WTC11 (cell line): ENCODE data around the gene DMD. TPM values are rescaled to one million over a fixed set of nuclear protein-coding genes. Genes with fewer than 3 reads are reported as not detected.

Source experiments
- ATAC-seq: fragments of 200-7000 bp; cut with Tn5 transposase; 2 replicates; pipeline ENCODE4 v1.10.0; 2021; ENCODE audit warnings: mild to moderate bottlenecking, moderate library complexity
- CTCF ChIA-PET: fragments of 300-600 bp; sonication (Branson Sonifier 250); formaldehyde crosslinking; loops from one replicate; lab custom pipeline; 2021; ENCODE audit warnings: antibody characterized with exemption; lab: Charles Lee
- POLR2A ChIA-PET: fragments of 350-600 bp; sonication (Branson Sonifier 250); formaldehyde crosslinking; loops from one replicate; lab custom pipeline; 2021; ENCODE audit warnings: antibody characterized with exemption; lab: Charles Lee
- DNase-seq: peaks from one replicate; pipeline ENCODE4 v3.0.0; 2021; ENCODE audit warnings: low spot score
- H3K27ac Mint-ChIP-seq: 2 replicates; pipeline ENCODE4 v1.8.0; 2021; ENCODE audit warnings: mixed read lengths
- H3K27me3 Mint-ChIP-seq: 2 replicates; pipeline ENCODE4 v1.8.0; 2021; ENCODE audit warnings: low read depth, mild to moderate bottlenecking, moderate library complexity, mixed read lengths
- H3K36me3 Mint-ChIP-seq: 2 replicates; pipeline ENCODE4 v1.8.0; 2021; ENCODE audit warnings: mixed read lengths
- H3K4me1 Mint-ChIP-seq: 2 replicates; pipeline ENCODE4 v1.8.0; 2022; ENCODE audit warnings: mixed read lengths
- H3K4me3 Mint-ChIP-seq: 2 replicates; pipeline ENCODE4 v1.8.0; 2021; ENCODE audit warnings: mild to moderate bottlenecking, moderate library complexity, mixed read lengths
- H3K9me3 Mint-ChIP-seq: 2 replicates; pipeline ENCODE4 v1.8.0; 2021; ENCODE audit warnings: mixed read lengths
- ATF1 ChIP-seq: sonication (generic); formaldehyde crosslinking; IDR thresholded peaks from 2 replicates; pipeline ENCODE4 v1.8.1; 2023; ENCODE audit warnings: mild to moderate bottlenecking, moderate library complexity, missing genetic modification reagents
- GRHL2 ChIP-seq: fragments of 250-450 bp; sonication (Bioruptor Pico); IDR thresholded peaks from 2 replicates; pipeline ENCODE4 v1.8.0; 2022; ENCODE audit warnings: mild to moderate bottlenecking, moderate library complexity; ENCODE audit not compliant: insufficient replicate concordance, severe bottlenecking
- NFE2L1 ChIP-seq: sonication (generic); formaldehyde crosslinking; IDR thresholded peaks from 2 replicates; pipeline ENCODE4 v1.8.1; 2023; ENCODE audit warnings: missing genetic modification reagents
- NR2C2 ChIP-seq: sonication (generic); formaldehyde crosslinking; IDR thresholded peaks from 2 replicates; pipeline ENCODE4 v1.8.0; 2022; ENCODE audit warnings: mild to moderate bottlenecking, missing genetic modification reagents
- RORB ChIP-seq: fragments of 250-450 bp; sonication (Bioruptor Pico); IDR thresholded peaks from 2 replicates; pipeline ENCODE4 v1.9.0; 2021; ENCODE audit warnings: mild to moderate bottlenecking
- SMAD3 ChIP-seq: sonication (generic); formaldehyde crosslinking; IDR thresholded peaks from 2 replicates; pipeline ENCODE4 v1.8.0; 2022; ENCODE audit warnings: missing genetic modification reagents, mild to moderate bottlenecking, borderline replicate concordance
- TEAD1 ChIP-seq: sonication (generic); formaldehyde crosslinking; IDR thresholded peaks from 2 replicates; pipeline ENCODE4 v1.8.0; 2022; ENCODE audit warnings: mild to moderate bottlenecking, missing genetic modification reagents
- USF1 ChIP-seq: sonication (generic); formaldehyde crosslinking; IDR thresholded peaks from 2 replicates; pipeline ENCODE4 v1.8.0; 2022; ENCODE audit warnings: mild to moderate bottlenecking, missing genetic modification reagents
- USF2 ChIP-seq: sonication (generic); formaldehyde crosslinking; IDR thresholded peaks from 2 replicates; pipeline ENCODE4 v1.8.1; 2023; ENCODE audit warnings: mild to moderate bottlenecking, missing genetic modification reagents, moderate library complexity
- ZBTB21 ChIP-seq: sonication (generic); formaldehyde crosslinking; IDR thresholded peaks from 2 replicates; pipeline ENCODE4 v1.8.1; 2023; ENCODE audit warnings: mild to moderate bottlenecking, missing genetic modification reagents, borderline replicate concordance
- ZNF232 ChIP-seq: sonication (generic); formaldehyde crosslinking; IDR thresholded peaks from 2 replicates; pipeline ENCODE4 v1.8.0; 2022; ENCODE audit warnings: mild to moderate bottlenecking, missing genetic modification reagents
- ZNF263 ChIP-seq: sonication (generic); formaldehyde crosslinking; IDR thresholded peaks from 2 replicates; pipeline ENCODE4 v1.8.1; 2022; ENCODE audit warnings: low read depth, mild to moderate bottlenecking, moderate library complexity, missing genetic modification reagents
- ZNF416 ChIP-seq: fragments of 250-450 bp; sonication (Bioruptor Pico); IDR thresholded peaks from 2 replicates; pipeline ENCODE4 v1.9.0; 2021; ENCODE audit warnings: mild to moderate bottlenecking, inconsistent platforms
- ZNF512 ChIP-seq: sonication (generic); formaldehyde crosslinking; IDR thresholded peaks from 2 replicates; pipeline ENCODE4 v1.8.1; 2022; ENCODE audit warnings: missing genetic modification reagents, borderline replicate concordance
- total RNA-seq: library from RNA; stranded (reverse); gene quantifications from 3 replicates; pipeline ENCODE4 v1.2.3, GENCODE V29; 2021
- TF ChIP-seq, protein P1 (sequence below): sonication (generic); formaldehyde crosslinking; IDR thresholded peaks from 2 replicates; pipeline ENCODE4 v1.8.0; 2023; ENCODE audit warnings: mild to moderate bottlenecking, missing genetic modification reagents
- TF ChIP-seq, protein P2 (sequence below): sonication (generic); formaldehyde crosslinking; IDR thresholded peaks from 2 replicates; pipeline ENCODE4 v1.8.1; 2022; ENCODE audit warnings: low read depth, mild to moderate bottlenecking, moderate library complexity, missing genetic modification reagents, borderline replicate concordance
- TF ChIP-seq, protein P3 (sequence below): sonication (generic); formaldehyde crosslinking; IDR thresholded peaks from 2 replicates; pipeline ENCODE4 v1.8.1; 2022; ENCODE audit warnings: mild to moderate bottlenecking, missing genetic modification reagents, moderate library complexity, borderline replicate concordance
- TF ChIP-seq, protein P4 (sequence below): sonication (generic); formaldehyde crosslinking; IDR thresholded peaks from 2 replicates; pipeline ENCODE4 v1.8.0; 2023; ENCODE audit warnings: missing genetic modification reagents

The DMD gene
- total RNA-seq, 1 experiment from 2014 or later = 9.1 TPM

GRCh38 chrX:31837445-31838049 lies 1373.8 kb downstream of the DMD start (continued):
- TF ChIP-seq, protein P1, sequence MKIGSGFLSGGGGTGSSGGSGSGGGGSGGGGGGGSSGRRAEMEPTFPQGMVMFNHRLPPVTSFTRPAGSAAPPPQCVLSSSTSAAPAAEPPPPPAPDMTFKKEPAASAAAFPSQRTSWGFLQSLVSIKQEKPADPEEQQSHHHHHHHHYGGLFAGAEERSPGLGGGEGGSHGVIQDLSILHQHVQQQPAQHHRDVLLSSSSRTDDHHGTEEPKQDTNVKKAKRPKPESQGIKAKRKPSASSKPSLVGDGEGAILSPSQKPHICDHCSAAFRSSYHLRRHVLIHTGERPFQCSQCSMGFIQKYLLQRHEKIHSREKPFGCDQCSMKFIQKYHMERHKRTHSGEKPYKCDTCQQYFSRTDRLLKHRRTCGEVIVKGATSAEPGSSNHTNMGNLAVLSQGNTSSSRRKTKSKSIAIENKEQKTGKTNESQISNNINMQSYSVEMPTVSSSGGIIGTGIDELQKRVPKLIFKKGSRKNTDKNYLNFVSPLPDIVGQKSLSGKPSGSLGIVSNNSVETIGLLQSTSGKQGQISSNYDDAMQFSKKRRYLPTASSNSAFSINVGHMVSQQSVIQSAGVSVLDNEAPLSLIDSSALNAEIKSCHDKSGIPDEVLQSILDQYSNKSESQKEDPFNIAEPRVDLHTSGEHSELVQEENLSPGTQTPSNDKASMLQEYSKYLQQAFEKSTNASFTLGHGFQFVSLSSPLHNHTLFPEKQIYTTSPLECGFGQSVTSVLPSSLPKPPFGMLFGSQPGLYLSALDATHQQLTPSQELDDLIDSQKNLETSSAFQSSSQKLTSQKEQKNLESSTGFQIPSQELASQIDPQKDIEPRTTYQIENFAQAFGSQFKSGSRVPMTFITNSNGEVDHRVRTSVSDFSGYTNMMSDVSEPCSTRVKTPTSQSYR (CRISPR knock-in tag) = no peak
- TF ChIP-seq ZNF512 = no peak
- TF ChIP-seq ZNF416 (CRISPR knock-in tag) = no peak
- no peak for TF ChIP-seq ZBTB21 (CRISPR knock-in tag)

DNA sequence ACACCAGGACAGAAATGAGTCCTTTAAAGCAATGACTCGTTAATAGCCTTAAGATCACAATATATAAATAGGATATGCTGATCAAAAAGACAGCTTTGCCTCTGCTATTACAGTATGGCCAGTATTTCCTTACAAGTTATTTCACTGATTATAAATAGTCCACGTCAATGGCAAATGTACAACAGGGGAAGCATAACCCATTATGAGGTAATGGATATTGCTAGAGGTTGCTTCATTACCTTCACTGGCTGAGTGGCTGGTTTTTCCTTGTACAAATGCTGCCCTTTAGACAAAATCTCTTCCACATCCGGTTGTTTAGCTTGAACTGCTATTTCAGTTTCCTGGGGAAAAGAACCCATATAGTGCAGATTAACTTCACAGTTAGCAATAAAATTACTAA lies 1374.9 kb downstream of the DMD start:
- no peaks in the 10 kb centered on the region for H3K27me3 Mint-ChIP-seq
- no peaks in the 10 kb centered on the region for H3K4me1 Mint-ChIP-seq
- DNase-seq = no peak
- no peak overlapping the region for H3K27ac Mint-ChIP-seq
- no peak for ATAC-seq
- no peaks in the 10 kb centered on the region for H3K9me3 Mint-ChIP-seq
- no peaks in the 10 kb centered on the region for H3K36me3 Mint-ChIP-seq
- TF ChIP-seq USF1 (CRISPR knock-in tag) = no peak
- no peak for TF ChIP-seq ZNF232 (CRISPR knock-in tag)
- no peak for TF ChIP-seq RORB
- TF ChIP-seq NR2C2 (CRISPR knock-in tag) = no peak
- no peak for TF ChIP-seq ZBTB21 (CRISPR knock-in tag)
- TF ChIP-seq USF2 (CRISPR knock-in tag) = no peak
- no peak for TF ChIP-seq TEAD1
- TF ChIP-seq, protein P2, sequence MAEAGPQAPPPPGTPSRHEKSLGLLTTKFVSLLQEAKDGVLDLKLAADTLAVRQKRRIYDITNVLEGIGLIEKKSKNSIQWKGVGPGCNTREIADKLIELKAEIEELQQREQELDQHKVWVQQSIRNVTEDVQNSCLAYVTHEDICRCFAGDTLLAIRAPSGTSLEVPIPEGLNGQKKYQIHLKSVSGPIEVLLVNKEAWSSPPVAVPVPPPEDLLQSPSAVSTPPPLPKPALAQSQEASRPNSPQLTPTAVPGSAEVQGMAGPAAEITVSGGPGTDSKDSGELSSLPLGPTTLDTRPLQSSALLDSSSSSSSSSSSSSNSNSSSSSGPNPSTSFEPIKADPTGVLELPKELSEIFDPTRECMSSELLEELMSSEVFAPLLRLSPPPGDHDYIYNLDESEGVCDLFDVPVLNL (CRISPR knock-in tag) = no peak
- TF ChIP-seq SMAD3 (CRISPR knock-in tag) = no peak
- TF ChIP-seq, protein P3, sequence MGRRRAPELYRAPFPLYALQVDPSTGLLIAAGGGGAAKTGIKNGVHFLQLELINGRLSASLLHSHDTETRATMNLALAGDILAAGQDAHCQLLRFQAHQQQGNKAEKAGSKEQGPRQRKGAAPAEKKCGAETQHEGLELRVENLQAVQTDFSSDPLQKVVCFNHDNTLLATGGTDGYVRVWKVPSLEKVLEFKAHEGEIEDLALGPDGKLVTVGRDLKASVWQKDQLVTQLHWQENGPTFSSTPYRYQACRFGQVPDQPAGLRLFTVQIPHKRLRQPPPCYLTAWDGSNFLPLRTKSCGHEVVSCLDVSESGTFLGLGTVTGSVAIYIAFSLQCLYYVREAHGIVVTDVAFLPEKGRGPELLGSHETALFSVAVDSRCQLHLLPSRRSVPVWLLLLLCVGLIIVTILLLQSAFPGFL = no peak
- TF ChIP-seq ZNF263 (CRISPR knock-in tag) = no peak
- TF ChIP-seq NFE2L1 = no peak
- TF ChIP-seq ZNF416 (CRISPR knock-in tag) = no peak
- TF ChIP-seq, protein P4, sequence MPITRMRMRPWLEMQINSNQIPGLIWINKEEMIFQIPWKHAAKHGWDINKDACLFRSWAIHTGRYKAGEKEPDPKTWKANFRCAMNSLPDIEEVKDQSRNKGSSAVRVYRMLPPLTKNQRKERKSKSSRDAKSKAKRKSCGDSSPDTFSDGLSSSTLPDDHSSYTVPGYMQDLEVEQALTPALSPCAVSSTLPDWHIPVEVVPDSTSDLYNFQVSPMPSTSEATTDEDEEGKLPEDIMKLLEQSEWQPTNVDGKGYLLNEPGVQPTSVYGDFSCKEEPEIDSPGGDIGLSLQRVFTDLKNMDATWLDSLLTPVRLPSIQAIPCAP = no peak
- TF ChIP-seq GRHL2 (CRISPR knock-in tag) = no peak
- no peak for TF ChIP-seq ATF1
- ChIA-PET CTCF (no interaction called here), POLR2A (no interaction called here)
- H3K4me3 Mint-ChIP-seq = no peak overlapping the region
